Uterus (tissue), 2 donors: Measurements from ENCODE around the gene IRAK1.

Experiments
- POLR2A ChIP-seq, 2 donors: fragments of 450-650 bp; IDR thresholded peaks; one replicate each; pipeline ENCODE4 v1.6.1; 2016; ENCODE audit warnings: antibody characterized with exemption in 2 of 2, mild to moderate bottlenecking in 1 of 2, moderate library complexity in 1 of 2
- TF ChIP-seq, protein P1 (sequence below), 4 experiments: fragments of 200-600 bp in 2 of 4; fragments of 450-650 bp in 2 of 4; sonication (generic) in 2 of 4; IDR thresholded peaks; one replicate each; pipeline ENCODE4 v1.5.1; 2016 to 2019; ENCODE audit warnings: antibody characterized with exemption in 4 of 4, mild to moderate bottlenecking in 2 of 4, moderate library complexity in 1 of 4

DNA sequence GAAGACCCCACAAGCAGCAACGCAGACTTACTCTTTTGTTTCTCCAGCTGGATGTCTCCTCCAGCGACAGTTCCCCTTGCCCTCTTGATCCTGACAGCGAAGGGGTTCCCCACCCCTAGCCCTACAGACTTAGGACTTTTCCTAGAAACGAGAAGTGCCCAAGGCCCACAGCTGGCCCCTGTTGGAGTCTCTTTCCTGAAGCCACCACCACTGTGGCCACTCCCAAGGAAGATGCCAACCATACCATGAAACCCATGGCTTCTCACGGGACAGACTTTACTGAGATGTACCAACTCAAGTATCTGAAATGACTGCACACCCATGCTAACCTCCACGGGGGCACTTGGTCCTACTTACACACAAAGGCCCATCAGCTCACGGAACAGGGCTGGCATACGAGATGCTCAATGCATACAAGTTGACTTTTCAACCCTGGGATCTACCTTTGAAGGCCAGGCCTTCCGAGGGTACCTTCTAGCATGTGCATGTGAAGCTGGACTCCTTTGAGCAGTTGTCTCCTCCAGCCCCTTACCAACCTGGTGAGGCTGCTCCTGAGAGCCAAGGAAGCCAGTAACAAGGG, 924 bp upstream of the IRAK1 start:
- TF ChIP-seq, protein P1, sequence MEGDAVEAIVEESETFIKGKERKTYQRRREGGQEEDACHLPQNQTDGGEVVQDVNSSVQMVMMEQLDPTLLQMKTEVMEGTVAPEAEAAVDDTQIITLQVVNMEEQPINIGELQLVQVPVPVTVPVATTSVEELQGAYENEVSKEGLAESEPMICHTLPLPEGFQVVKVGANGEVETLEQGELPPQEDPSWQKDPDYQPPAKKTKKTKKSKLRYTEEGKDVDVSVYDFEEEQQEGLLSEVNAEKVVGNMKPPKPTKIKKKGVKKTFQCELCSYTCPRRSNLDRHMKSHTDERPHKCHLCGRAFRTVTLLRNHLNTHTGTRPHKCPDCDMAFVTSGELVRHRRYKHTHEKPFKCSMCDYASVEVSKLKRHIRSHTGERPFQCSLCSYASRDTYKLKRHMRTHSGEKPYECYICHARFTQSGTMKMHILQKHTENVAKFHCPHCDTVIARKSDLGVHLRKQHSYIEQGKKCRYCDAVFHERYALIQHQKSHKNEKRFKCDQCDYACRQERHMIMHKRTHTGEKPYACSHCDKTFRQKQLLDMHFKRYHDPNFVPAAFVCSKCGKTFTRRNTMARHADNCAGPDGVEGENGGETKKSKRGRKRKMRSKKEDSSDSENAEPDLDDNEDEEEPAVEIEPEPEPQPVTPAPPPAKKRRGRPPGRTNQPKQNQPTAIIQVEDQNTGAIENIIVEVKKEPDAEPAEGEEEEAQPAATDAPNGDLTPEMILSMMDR (IDR thresholded peaks at IDR 0.05) = no peak
- no peak for TF ChIP-seq POLR2A (IDR thresholded peaks at IDR 0.05)
